Measurements from ENCODE around the gene MEGF10.

The MEGF10 gene

GRCh38 chr5:127446626-127447025 lies 156.0 kb downstream of the MEGF10 start:
- no peak for DNase-seq (ENCODE audit: low spot score)
- TF ChIP-seq CTCF (IDR thresholded peaks at IDR 0.05; ENCODE audit: extremely low read depth, missing control alignments): no peak

- no peak for DNase-seq (ENCODE audit: low spot score)
- TF ChIP-seq CTCF (IDR thresholded peaks at IDR 0.05; ENCODE audit: extremely low read depth, missing control alignments): no peak
Measured at GRCh38 chr5:127447827-127448226, 157.2 kb downstream of the MEGF10 start.

GRCh38 chr5:127450046-127450445 lies 159.4 kb downstream of the MEGF10 start:
- TF ChIP-seq CTCF (IDR thresholded peaks at IDR 0.05; ENCODE audit: extremely low read depth, missing control alignments): no peak
- no peak for DNase-seq (ENCODE audit: low spot score)

GRCh38 chr5:127451096-127451495 lies 160.5 kb downstream of the MEGF10 start:
- no peak for TF ChIP-seq CTCF (IDR thresholded peaks at IDR 0.05; ENCODE audit: extremely low read depth, missing control alignments)
- DNase-seq (ENCODE audit: low spot score): no peak

GRCh38 chr5:127452626-127453025 lies 162.0 kb downstream of the MEGF10 start:
- no peak for TF ChIP-seq CTCF (IDR thresholded peaks at IDR 0.05; ENCODE audit: extremely low read depth, missing control alignments)
- DNase-seq (ENCODE audit: low spot score): no peak

GRCh38 chr5:127471211-127471610 lies 180.6 kb downstream of the MEGF10 start:
- DNase-seq (ENCODE audit: low spot score): no peak
- no peak for TF ChIP-seq CTCF (IDR thresholded peaks at IDR 0.05; ENCODE audit: extremely low read depth, missing control alignments)

- TF ChIP-seq CTCF (IDR thresholded peaks at IDR 0.05; ENCODE audit: extremely low read depth, missing control alignments): no peak
- no peak for DNase-seq (ENCODE audit: low spot score)
Measured at GRCh38 chr5:127472700-127473099, 182.1 kb downstream of the MEGF10 start.

All from GM20000 (cell line).